SK-N-SH (cell line): ENCODE data around the gene GRM5.

ENCODE experiments used
- CTCF ChIP-seq: fragments of 200-600 bp; sonication (generic); IDR thresholded peaks from 2 replicates; pipeline ENCODE4 v1.6.1; 2017; ENCODE audit warnings: antibody characterized with exemption, mild to moderate bottlenecking, moderate library complexity
- EP300 ChIP-seq, 2 experiments: IDR thresholded peaks; 2 replicates each; pipeline versions ENCODE4 v1.4.0 to v1.6.1; 2012; ENCODE audit warnings: borderline replicate concordance in 1 of 2, low read depth in 1 of 2, low read length in 1 of 2
- GABPA ChIP-seq: IDR thresholded peaks from 2 replicates; pipeline ENCODE4 v1.4.0; 2012; ENCODE audit warnings: low read depth, mild to moderate bottlenecking
- GATA2 ChIP-seq: sonication (generic); formaldehyde crosslinking; IDR thresholded peaks from 2 replicates; pipeline ENCODE4 v1.5.0; 2020; ENCODE audit warnings: mild to moderate bottlenecking, missing genetic modification reagents
- JUND ChIP-seq: IDR thresholded peaks from 2 replicates; pipeline ENCODE4 v1.4.0; 2012
- MXI1 ChIP-seq: IDR thresholded peaks from 2 replicates; pipeline ENCODE4 v1.6.1; 2012; ENCODE audit warnings: mild to moderate bottlenecking, low read depth, low read length, improper control_type of control experiment
- SIN3A ChIP-seq: IDR thresholded peaks from 2 replicates; pipeline ENCODE4 v1.6.1; 2012; ENCODE audit warnings: low read depth, mild to moderate bottlenecking, low read length, moderate library complexity, borderline replicate concordance
- SMC3 ChIP-seq: IDR thresholded peaks from 2 replicates; pipeline ENCODE4 v1.6.1; 2012; ENCODE audit warnings: low read depth, low read length, improper control_type of control experiment
- TEAD4 ChIP-seq: IDR thresholded peaks from 2 replicates; pipeline ENCODE4 v1.4.0; 2012; ENCODE audit warnings: mild to moderate bottlenecking, borderline replicate concordance; ENCODE audit not compliant: insufficient read depth
- USF1 ChIP-seq: IDR thresholded peaks from 2 replicates; pipeline ENCODE4 v1.4.0; 2012; ENCODE audit warnings: low read depth, borderline replicate concordance
- USF2 ChIP-seq: fragments of 150-350 bp; IDR thresholded peaks from 2 replicates; pipeline ENCODE4 v1.6.1; 2017; ENCODE audit warnings: antibody characterized with exemption, low read length, low read depth, borderline replicate concordance

GRCh38 chr11:89016214-89016613 is 49.6 kb downstream of the GRM5 start:
- no peak for TF ChIP-seq JUND
- no peak for TF ChIP-seq EP300 (IDR thresholded peaks at IDR 0.05; ENCODE audit: borderline replicate concordance in 1 of 2, low read depth in 1 of 2, low read length in 1 of 2)
- TF ChIP-seq USF1 = no peak
- TF ChIP-seq GABPA = no peak
- no peak for TF ChIP-seq SMC3
- TF ChIP-seq TEAD4 = no peak
- no peak for TF ChIP-seq CTCF
- TF ChIP-seq GATA2 = no peak
- TF ChIP-seq SIN3A = no peak
- no peak for TF ChIP-seq USF2
- TF ChIP-seq MXI1 = no peak
